HepG2 (cell line): ENCODE results near the gene AUTS2. TPM values are rescaled to one million over a fixed set of nuclear protein-coding genes. Genes with fewer than 3 reads are reported as not detected.
A peak's percentile ranks its signal among the peaks of the same experiment; 100 is the strongest.

Experiments
- ATAC-seq: fragments of 200-7000 bp; cut with Tn5 transposase; 3 replicates; pipeline ENCODE4 v1.9.1; 2020; ENCODE audit warnings: mild to moderate bottlenecking, moderate library complexity
- BruUV-seq: library from RNA; stranded (reverse); fragments of 400-500 nt; replicated peaks from 2 replicates; lab custom pipeline; 2021; lab: Mats Ljungman, UMichigan
- CTCF ChIA-PET: fragments of 300-600 bp; formaldehyde crosslinking; extraction: SDS; loops from one replicate; lab custom pipeline; 2021; ENCODE audit warnings: low total read pairs, inconsistent platforms, low intra/inter-chr PET ratio; lab: Yijun Ruan, JAX
- POLR2A ChIA-PET: fragments of 350-600 bp; sonication (Branson Sonifier 250); formaldehyde crosslinking; loops from one replicate; lab custom pipeline; 2020; ENCODE audit warnings: antibody characterized with exemption, inconsistent platforms; lab: Yijun Ruan, JAX
- DNase-seq: peaks from one replicate; pipeline ENCODE4 v3.0.0-alpha.2; 2015; ENCODE audit warnings: low spot score
- FAIRE-seq: peaks from 3 replicates; lab custom pipeline; 2011; peaks lifted over from hg19 to GRCh38; lab: Jason Lieb, UNC
- H2AFZ ChIP-seq: one replicate; pipeline ENCODE4 v1.6.1; 2011; ENCODE audit warnings: low read length, inconsistent platforms
- H3K27ac ChIP-seq: fragments of 300-600 bp; 3 replicates; pipeline ENCODE4 v1.8.0; 2011; ENCODE audit warnings: mixed run types, mild to moderate bottlenecking, mixed read lengths, low read length, inconsistent platforms; ENCODE audit not compliant: insufficient read depth; ENCODE audit errors: extremely low read length
- H3K27me3 ChIP-seq, 2 experiments: fragments of 200-600 bp in 1 of 2; 2 replicates in 1 of 2; 3 replicates in 1 of 2; pipeline versions ENCODE4 v1.6.0 to v1.8.0; 2011; ENCODE audit warnings: low read length in 2 of 2, mild to moderate bottlenecking in 2 of 2, moderate library complexity in 2 of 2, inconsistent platforms in 1 of 2; ENCODE audit not compliant: insufficient read depth in 2 of 2, control insufficient read depth in 1 of 2
- H3K36me3 ChIP-seq, 2 experiments: fragments of 200-600 bp in 1 of 2; replicated peaks in 1 of 2; 2 replicates in 1 of 2; 3 replicates in 1 of 2; pipeline versions ENCODE4 v1.5.1 to v1.8.0; 2011; ENCODE audit warnings: low read length in 2 of 2, inconsistent platforms in 1 of 2; ENCODE audit not compliant: insufficient read depth in 2 of 2, control insufficient read depth in 1 of 2
- H3K4me1 ChIP-seq: 2 replicates; pipeline ENCODE4 v1.5.1; 2012; ENCODE audit warnings: low read length, inconsistent platforms; ENCODE audit not compliant: insufficient read depth
- H3K4me2 ChIP-seq: 2 replicates; pipeline ENCODE4 v1.6.0; 2011; ENCODE audit warnings: low read depth, low read length, inconsistent platforms
- H3K4me3 ChIP-seq, 3 experiments: fragments of 200-600 bp in 1 of 3; sonication (generic), shearing (Covaris generic) in 1 of 3; replicated peaks in 1 of 3; 2 replicates each; pipeline ENCODE4 v1.5.1; 2011 to 2016; ENCODE audit warnings: low read length in 3 of 3, inconsistent platforms in 2 of 3, low read depth in 2 of 3, mild to moderate bottlenecking in 2 of 3, control low read depth in 1 of 3, mixed read lengths in 1 of 3; ENCODE audit not compliant: insufficient read depth in 1 of 3
- H3K79me2 ChIP-seq: one replicate; pipeline ENCODE4 v1.6.1; 2011; ENCODE audit warnings: low read length, inconsistent platforms; ENCODE audit not compliant: insufficient read depth
- H3K9ac ChIP-seq: 2 replicates; pipeline ENCODE4 v1.6.0; 2011; ENCODE audit warnings: mild to moderate bottlenecking, low read depth, low read length, inconsistent platforms; ENCODE audit not compliant: insufficient read depth
- H3K9me3 ChIP-seq: 2 replicates; pipeline ENCODE4 v1.5.1; 2012; ENCODE audit warnings: mild to moderate bottlenecking, low read length
- H4K20me1 ChIP-seq: 2 replicates; pipeline ENCODE4 v1.6.0; 2011; ENCODE audit warnings: inconsistent platforms, mild to moderate bottlenecking, low read length, moderate library complexity; ENCODE audit not compliant: insufficient read depth
- CEBPZ ChIP-seq: IDR thresholded peaks from 2 replicates; pipeline ENCODE4 v1.6.1; 2012; ENCODE audit warnings: low read length, improper control_type of control experiment
- IKZF1 ChIP-seq: fragments of 450-650 bp; IDR thresholded peaks from 2 replicates; pipeline ENCODE4 v1.7.1; 2016
- MAX ChIP-seq: IDR thresholded peaks from 2 replicates; pipeline ENCODE4 v1.6.1; 2012; ENCODE audit warnings: inconsistent platforms
- POLR2A ChIP-seq, 2 experiments: IDR thresholded peaks; 2 replicates each; pipeline ENCODE4 v1.6.1; 2011; ENCODE audit warnings: low read depth in 2 of 2, low read length in 2 of 2, mild to moderate bottlenecking in 1 of 2, moderate library complexity in 1 of 2; ENCODE audit not compliant: insufficient read depth in 1 of 2
- RBFOX2 ChIP-seq: fragments of 200-400 bp; formaldehyde crosslinking; IDR thresholded peaks from 2 replicates; pipeline ENCODE4 v1.6.1; 2017; ENCODE audit warnings: low read depth, mild to moderate bottlenecking, low read length
- RFX5 ChIP-seq: IDR thresholded peaks from 2 replicates; pipeline ENCODE4 v1.6.1; 2011; ENCODE audit warnings: low read depth, low read length, improper control_type of control experiment
- SMYD3 ChIP-seq: sonication (generic); formaldehyde crosslinking; IDR thresholded peaks from 2 replicates; pipeline ENCODE4 v1.8.1; 2023; ENCODE audit warnings: mild to moderate bottlenecking, missing genetic modification reagents
- SRY ChIP-seq: sonication (generic); formaldehyde crosslinking; IDR thresholded peaks from 2 replicates; pipeline ENCODE4 v1.8.0; 2022; ENCODE audit warnings: mild to moderate bottlenecking, missing genetic modification reagents
- ZNF383 ChIP-seq: sonication (generic); formaldehyde crosslinking; IDR thresholded peaks from 2 replicates; pipeline ENCODE4 v1.4.0; 2020; ENCODE audit warnings: missing genetic modification reagents, mild to moderate bottlenecking, borderline replicate concordance
- ZNF513 ChIP-seq: sonication (generic); formaldehyde crosslinking; conservative IDR thresholded peaks from 2 replicates; pipeline ENCODE4 v1.5.0; 2020; ENCODE audit warnings: missing genetic modification reagents
- ZNF782 ChIP-seq: sonication (generic); formaldehyde crosslinking; IDR thresholded peaks from 2 replicates; pipeline ENCODE4 v1.4.0; 2020; ENCODE audit warnings: missing genetic modification reagents, mild to moderate bottlenecking, borderline replicate concordance
- WGBS: methylation state at CpG from one replicate; pipeline ENCODE4 v1.1.6; 2017; ENCODE audit warnings: low lambda C conversion rate; 5-methylcytosine and 5-hydroxymethylcytosine counted together
- in situ Hi-C: cut with HindIII; loops from 2 replicates; pipeline ENCODE4 v1.10.0; 2017; ENCODE audit warnings: low pct_unique_long_range_greater_than_20kb; ENCODE audit not compliant: extremely low pct_ligation_motif_present
- intact Hi-C: fragments of 100-400 bp; cut with micrococcal nuclease; formaldehyde crosslinking; loops from one replicate; pipeline ENCODE4 v1.10.0; 2022; ENCODE audit not compliant: unreplicated experiment
- polyA plus RNA-seq, 8 experiments: library from polyadenylated mRNA; depleted of rRNA in 3 of 8; stranded (reverse) in 7 of 8; unstranded in 1 of 8; fragments of >200 nt; fragmentation: Illumina TruSeq in 4 of 8; extraction: Trizol in 4 of 8; gene quantifications; 2 replicates each; pipeline versions ENCODE4 v1.2.1 to v1.2.3, GENCODE V29; 2011 to 2016; ENCODE audit warnings: low read depth in 4 of 8, missing spikeins in 1 of 8, mixed read lengths in 1 of 8; ENCODE audit not compliant: insufficient read depth in 1 of 8
- total RNA-seq, 5 experiments: library from RNA; depleted of rRNA; stranded (reverse); fragments of >200 nt; fragmentation: Illumina TruSeq; extraction: Trizol; gene quantifications; 2 replicates each; pipeline ENCODE4 v1.2.3, GENCODE V29; 2016; ENCODE audit warnings: low read depth in 1 of 5

Gene AUTS2
- total and polyA plus RNA-seq, 2 of the 13 experiments (the other 11 are each of a cell fraction or from before 2014, with no cell fraction given): 0.38 TPM; not detected in 1

GRCh38 chr7:70707823-70708243 is 1109.6 kb downstream of the AUTS2 start:
- Histone ChIP-seq H3K4me2 (no peak overlapping the region), H2AFZ (no peak overlapping the region), H3K4me3 (no peak overlapping the region), H3K79me2 (no peaks in the 10 kb centered on the region), H3K4me1 (no peaks in the 10 kb centered on the region), H4K20me1 (no peaks in the 10 kb centered on the region), H3K27ac (no peak overlapping the region), H3K9ac (no peak overlapping the region), H3K27me3 (no peaks in the 10 kb centered on the region), H3K9me3 (no peaks in the 10 kb centered on the region), H3K36me3 (no peaks in the 10 kb centered on the region)
- no peak for TF ChIP-seq IKZF1
- peak; percentile 80 for TF ChIP-seq RFX5
- BruUV-seq: no TSS peak
- FAIRE-seq (no peak), ATAC-seq (no peak), DNase-seq (no peak)
- intact Hi-C loops: no loop called here
- ChIA-PET POLR2A (no interaction called here), CTCF (no interaction called here)
- in situ Hi-C loops: no loop called here
- WGBS: 61% methylated on average over 6 of the region's 6 CpGs

- ATAC-seq (no peak), FAIRE-seq (no peak), DNase-seq (no peak)
- Histone ChIP-seq H3K9me3 (no peaks in the 10 kb centered on the region), H3K27me3 (no peaks in the 10 kb centered on the region), H3K9ac (no peak overlapping the region), H3K4me2 (no peak overlapping the region), H3K36me3 (no peaks in the 10 kb centered on the region), H3K79me2 (no peaks in the 10 kb centered on the region), H3K4me3 (no peak overlapping the region), H4K20me1 (no peaks in the 10 kb centered on the region), H2AFZ (no peak overlapping the region), H3K27ac (no peak overlapping the region), H3K4me1 (no peaks in the 10 kb centered on the region)
- WGBS: 20% methylated on average over 3 of the region's 4 CpGs
- TF ChIP-seq MAX (no peak), POLR2A (IDR thresholded peaks at IDR 0.05; ENCODE audit: insufficient read depth in 1 of 2, low read depth in 2 of 2, low read length in 2 of 2) (no peak), RBFOX2 (no peak), CEBPZ (no peak), SMYD3 (no peak), ZNF513 (CRISPR knock-in tag) (no peak), ZNF782 (CRISPR knock-in tag) (no peak), ZNF383 (CRISPR knock-in tag) (no peak), SRY (no peak)
- POLR2A ChIA-PET: no interaction called here
- CTCF ChIA-PET: no interaction called here
- in situ Hi-C loops (no loop called here), intact Hi-C loops (loop anchor here (10.0 kb wide), 1 partner anchor 1055 kb away; no protein-coding TSS in a partner anchor)
- BruUV-seq: no TSS peak
Observed at GRCh38 chr7:70710011-70710480, 1111.8 kb downstream of the AUTS2 start.
